Omental fat pad (tissue), 4 donors: ENCODE results near the gene FES. TPM values are rescaled to one million over a fixed set of nuclear protein-coding genes. Genes with fewer than 3 reads are reported as not detected.
A peak's percentile ranks its signal among the peaks of the same experiment; 100 is the strongest.

Source experiments
- ATAC-seq: fragments of 150-250 bp; one replicate; pipeline ENCODE4 v1.9.1; 2016; ENCODE audit warnings: mild to moderate bottlenecking, moderate library complexity; ENCODE audit not compliant: low FRiP score
- DNase-seq: peaks from one replicate; pipeline ENCODE4 v3.0.0-alpha.2; 2019; ENCODE audit warnings: low spot score
- CTCF ChIP-seq, 3 donors: fragments of 450-650 bp; IDR thresholded peaks; one replicate each; pipeline ENCODE4 v1.5.1; 2016 to 2017; ENCODE audit warnings: antibody characterized with exemption in 3 of 3, mild to moderate bottlenecking in 3 of 3, moderate library complexity in 2 of 3
- total RNA-seq, 4 donors: library from RNA; depleted of rRNA; stranded (reverse); fragments of >200 nt; gene quantifications; one replicate each; pipeline ENCODE4 v1.1.0, GENCODE V29; 2016

The FES gene
- total RNA-seq, 4 donors from 2014 or later, result 57.0 to 146 (median 77.2) TPM

- TF ChIP-seq CTCF (IDR thresholded peaks at IDR 0.05), result peak in 2 of 3 donors; percentile 76 to 91
- ATAC-seq (peak; percentile 55), DNase-seq (peak; percentile 79)
Observed at GRCh38 chr15:90885432-90886290, 1.4 kb downstream of the FES start.

GRCh38 chr15:90886291-90886614 is 1.9 kb downstream of the FES start:
- ATAC-seq (no peak), DNase-seq (no peak)
- TF ChIP-seq CTCF (IDR thresholded peaks at IDR 0.05), result no peak

GRCh38 chr15:90887037-90887481 is 2.8 kb downstream of the FES start:
- DNase-seq (no peak), ATAC-seq (no peak)
- no peak for TF ChIP-seq CTCF (IDR thresholded peaks at IDR 0.05)

GRCh38 chr15:90889313-90889730 is 5.0 kb downstream of the FES start:
- DNase-seq (no peak), ATAC-seq (no peak)
- no peak for TF ChIP-seq CTCF (IDR thresholded peaks at IDR 0.05)

GRCh38 chr15:90889736-90890456 is 5.6 kb downstream of the FES start:
- TF ChIP-seq CTCF (IDR thresholded peaks at IDR 0.05), result no peak
- DNase-seq (no peak), ATAC-seq (no peak)

- no peak for TF ChIP-seq CTCF (IDR thresholded peaks at IDR 0.05)
- ATAC-seq (no peak), DNase-seq (no peak)
Observed at GRCh38 chr15:90890839-90891238, 6.5 kb downstream of the FES start.
